ENCODE results near the gene KANSL1.

DNA sequence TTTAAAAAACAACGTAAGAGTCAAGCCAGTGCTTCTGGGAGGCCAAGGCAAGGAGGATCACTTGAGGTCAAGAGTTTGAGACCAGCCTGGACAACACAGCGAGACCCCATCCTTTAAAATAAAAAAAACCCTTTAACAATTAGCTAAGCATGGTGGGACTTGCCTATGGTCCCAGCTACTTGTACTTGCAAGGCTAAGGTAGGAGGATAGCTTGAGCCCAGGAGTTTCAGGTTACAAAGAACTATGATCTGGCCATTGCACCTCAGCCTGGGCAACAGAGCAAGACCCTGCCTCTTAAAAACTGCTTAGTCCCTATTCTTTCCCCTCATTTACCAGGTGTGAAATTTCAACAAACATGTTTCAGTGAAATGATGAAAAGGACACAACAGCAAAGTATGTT lies 104.6 kb downstream of the KANSL1 start:
- no peak for TF ChIP-seq TAF1 (IDR thresholded peaks at IDR 0.05; ENCODE audit: low read depth)
- no peak for TF ChIP-seq CEBPB (IDR thresholded peaks at IDR 0.05)
- no peak for TF ChIP-seq REST (IDR thresholded peaks at IDR 0.05; ENCODE audit: low read depth)
- no peak for TF ChIP-seq TCF12 (IDR thresholded peaks at IDR 0.05; ENCODE audit: low read depth)
- TF ChIP-seq CREB1 (IDR thresholded peaks at IDR 0.05; ENCODE audit: low read depth): no peak
- TF ChIP-seq EGR1 (IDR thresholded peaks at IDR 0.05): no peak
- no peak for TF ChIP-seq MAX (IDR thresholded peaks at IDR 0.05)
- TF ChIP-seq EP300 (IDR thresholded peaks at IDR 0.05; ENCODE audit: borderline replicate concordance): no peak
- TF ChIP-seq TEAD4 (IDR thresholded peaks at IDR 0.05): no peak
